Thoracic aorta (tissue), 2 donors: ENCODE results near the gene KCNJ14. TPM values are rescaled to one million over a fixed set of nuclear protein-coding genes. Genes with fewer than 3 reads are reported as not detected.

ENCODE experiments used
- ATAC-seq: fragments of 150-250 bp; one replicate; pipeline ENCODE4 v1.8.0; 2017; ENCODE audit warnings: low read depth; ENCODE audit not compliant: insufficient number of reproducible peaks, low FRiP score
- DNase-seq: peaks from one replicate; pipeline ENCODE4 v3.0.0-alpha.2; 2020; ENCODE audit warnings: low spot score
- H3K27ac ChIP-seq, 2 donors: fragments of 200-600 bp; sonication (generic); 1 replicate in 1 of 2; 2 replicates in 1 of 2; pipeline ENCODE4 v1.5.1; 2016; ENCODE audit warnings: mild to moderate bottlenecking in 2 of 2, moderate library complexity in 2 of 2
- H3K27me3 ChIP-seq: fragments of 200-600 bp; sonication (generic); replicated peaks from 2 replicates; pipeline ENCODE4 v1.6.0; 2016; ENCODE audit warnings: mild to moderate bottlenecking; ENCODE audit not compliant: insufficient read depth
- H3K36me3 ChIP-seq: fragments of 200-600 bp; sonication (generic); one replicate; pipeline ENCODE4 v1.5.1; 2016
- H3K4me1 ChIP-seq, 2 donors: fragments of 200-600 bp; sonication (generic); 1 replicate in 1 of 2; 2 replicates in 1 of 2; pipeline versions ENCODE4 v1.5.1 to v1.6.0; 2016; ENCODE audit warnings: low read depth in 2 of 2, mild to moderate bottlenecking in 1 of 2; ENCODE audit not compliant: control insufficient read depth in 1 of 2
- H3K4me3 ChIP-seq: fragments of 200-600 bp; sonication (generic); 2 replicates; pipeline ENCODE4 v1.5.1; 2016; ENCODE audit warnings: mild to moderate bottlenecking
- H3K9me3 ChIP-seq: fragments of 200-600 bp; sonication (generic); 2 replicates; pipeline ENCODE4 v1.5.1; 2016
- total RNA-seq, 2 donors: library from RNA; depleted of rRNA; stranded (reverse); fragments of >200 nt; gene quantifications; one replicate each; pipeline versions ENCODE4 v1.1.0 to v1.2.3, GENCODE V29; 2016
- TF ChIP-seq, protein P1 (sequence below): fragments of 200-600 bp; sonication (generic); IDR thresholded peaks from one replicate; pipeline ENCODE4 v1.5.1; 2019; ENCODE audit warnings: antibody characterized with exemption

KCNJ14 gene
- total RNA-seq, 2 donors from 2014 or later, result 0.27 to 1.2 TPM

DNA sequence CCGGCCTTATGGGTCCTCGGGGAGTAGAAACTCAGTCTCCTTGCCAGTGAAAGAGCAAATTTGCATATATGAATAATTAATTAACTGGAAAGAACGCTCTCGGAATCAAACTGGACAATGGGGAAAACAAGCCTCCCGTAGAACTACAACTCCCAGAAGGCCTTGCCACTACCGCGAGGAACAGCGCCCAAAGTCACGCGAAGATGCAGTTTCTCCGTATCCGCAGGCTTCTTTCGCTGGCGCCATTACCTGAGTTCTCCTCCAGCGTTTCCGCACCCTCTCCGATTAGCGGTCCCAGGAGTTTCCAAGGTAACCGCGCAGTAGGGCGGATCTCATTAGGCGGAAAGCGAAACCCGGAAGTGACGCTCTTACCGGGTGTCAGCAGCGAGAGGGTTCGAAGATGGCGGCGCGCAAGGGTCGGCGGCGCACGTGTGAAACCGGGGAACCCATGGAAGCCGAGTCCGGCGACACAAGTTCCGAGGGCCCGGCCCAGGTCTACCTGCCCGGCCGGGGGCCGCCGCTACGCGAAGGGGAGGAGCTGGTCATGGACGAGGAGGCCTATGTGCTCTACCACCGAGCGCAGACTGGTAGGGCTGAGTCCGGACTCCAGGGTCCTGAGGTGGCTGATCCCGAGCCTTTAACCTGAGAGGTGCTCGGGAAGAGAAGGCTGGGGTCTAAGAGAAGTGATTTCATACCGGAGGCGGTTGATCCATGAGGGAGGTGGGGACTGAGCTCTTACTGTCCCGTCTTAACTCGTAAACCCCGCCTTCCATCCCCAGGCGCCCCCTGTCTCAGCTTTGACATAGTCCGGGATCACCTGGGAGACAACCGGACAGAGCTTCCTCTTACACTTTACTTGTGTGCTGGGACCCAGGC, 9.5 kb upstream of the KCNJ14 start, which contains the start of gene GRWD1:
Gene GRWD1 (plus strand): TSS at position 378 of the 876 bp plus-strand sequence. CDS start 23 bp downstream, at position 401.
- TF ChIP-seq, protein P1, sequence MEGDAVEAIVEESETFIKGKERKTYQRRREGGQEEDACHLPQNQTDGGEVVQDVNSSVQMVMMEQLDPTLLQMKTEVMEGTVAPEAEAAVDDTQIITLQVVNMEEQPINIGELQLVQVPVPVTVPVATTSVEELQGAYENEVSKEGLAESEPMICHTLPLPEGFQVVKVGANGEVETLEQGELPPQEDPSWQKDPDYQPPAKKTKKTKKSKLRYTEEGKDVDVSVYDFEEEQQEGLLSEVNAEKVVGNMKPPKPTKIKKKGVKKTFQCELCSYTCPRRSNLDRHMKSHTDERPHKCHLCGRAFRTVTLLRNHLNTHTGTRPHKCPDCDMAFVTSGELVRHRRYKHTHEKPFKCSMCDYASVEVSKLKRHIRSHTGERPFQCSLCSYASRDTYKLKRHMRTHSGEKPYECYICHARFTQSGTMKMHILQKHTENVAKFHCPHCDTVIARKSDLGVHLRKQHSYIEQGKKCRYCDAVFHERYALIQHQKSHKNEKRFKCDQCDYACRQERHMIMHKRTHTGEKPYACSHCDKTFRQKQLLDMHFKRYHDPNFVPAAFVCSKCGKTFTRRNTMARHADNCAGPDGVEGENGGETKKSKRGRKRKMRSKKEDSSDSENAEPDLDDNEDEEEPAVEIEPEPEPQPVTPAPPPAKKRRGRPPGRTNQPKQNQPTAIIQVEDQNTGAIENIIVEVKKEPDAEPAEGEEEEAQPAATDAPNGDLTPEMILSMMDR, result no peak
- DNase-seq (peak; percentile 85), ATAC-seq (peak; percentile 65)
- H3K4me3 ChIP-seq, result peak within 1 kb of the TSS; percentile 79
- H3K36me3 ChIP-seq, result peaks cover 12% of the 10 kb centered on the region
- peaks cover 17 to 22% of the 10 kb centered on the region in 2 donors for H3K4me1 ChIP-seq
- H3K27ac ChIP-seq, result peak within 1 kb of the TSS; percentile 71 to 77
- H3K9me3 ChIP-seq, result no peaks in the 10 kb centered on the region
- H3K27me3 ChIP-seq, result peaks cover 3% of the 10 kb centered on the region

DNA sequence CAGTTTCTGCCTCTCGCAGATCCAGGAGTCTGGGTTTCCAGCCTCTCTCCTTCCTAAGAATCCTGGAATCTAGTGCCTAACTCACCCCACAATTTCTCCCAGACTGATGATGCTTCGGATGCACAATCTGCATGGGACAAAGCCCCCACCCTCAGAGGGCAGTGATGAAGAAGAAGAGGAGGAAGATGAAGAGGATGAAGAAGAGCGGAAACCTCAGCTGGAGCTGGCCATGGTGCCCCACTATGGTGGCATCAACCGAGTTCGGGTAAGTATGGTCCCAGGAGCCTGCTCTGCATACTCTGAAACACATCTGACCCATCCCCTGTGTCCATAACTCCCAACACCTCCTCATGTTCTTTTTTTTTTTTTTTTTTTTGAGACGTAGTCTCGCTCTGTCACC, 8.8 kb upstream of the KCNJ14 start:
- H3K27ac ChIP-seq, result peak overlapping the region in 1 of 2 donors; percentile 77
- TF ChIP-seq, protein P1, result no peak
- no peak for ATAC-seq

DNA sequence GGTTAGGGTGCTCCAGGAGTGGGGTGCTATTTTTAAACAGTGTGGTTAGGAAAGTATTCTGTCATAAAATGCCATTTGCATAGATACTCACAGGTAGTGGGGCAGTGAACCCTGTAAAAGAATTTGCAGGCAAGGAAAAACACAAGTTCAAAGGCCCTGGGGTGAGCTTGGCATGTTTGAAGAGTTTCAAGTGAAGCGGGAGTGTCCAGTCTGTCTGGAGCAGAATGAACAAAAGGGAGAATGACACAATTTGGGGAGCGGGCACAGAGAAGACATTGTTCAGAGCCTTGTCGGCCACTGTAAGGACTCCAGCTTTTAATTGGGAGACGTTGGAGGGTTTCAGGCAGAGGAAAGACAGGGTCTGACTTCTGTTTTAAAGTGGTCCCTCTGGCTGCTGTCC, 6.8 kb upstream of the KCNJ14 start:
- Histone ChIP-seq H3K4me1 (peaks cover 17 to 22% of the 10 kb centered on the region in 2 donors), H3K27ac (no peak overlapping the region), H3K4me3 (no peak overlapping the region), H3K9me3 (no peaks in the 10 kb centered on the region), H3K27me3 (no peaks in the 10 kb centered on the region), H3K36me3 (peaks cover 37% of the 10 kb centered on the region)
- DNase-seq, result no peak
- no peak for ATAC-seq
- TF ChIP-seq, protein P1, result no peak

More for the DNA sequence above, 8.8 kb upstream of the KCNJ14 start:
- no peak for DNase-seq
- H3K36me3 ChIP-seq, result peaks cover 19% of the 10 kb centered on the region
- H3K4me1 ChIP-seq, result peaks cover 17 to 22% of the 10 kb centered on the region in 2 donors
- peak overlapping the region; percentile 79 for H3K4me3 ChIP-seq
- H3K9me3 ChIP-seq, result no peaks in the 10 kb centered on the region
- H3K27me3 ChIP-seq, result no peaks in the 10 kb centered on the region

DNA sequence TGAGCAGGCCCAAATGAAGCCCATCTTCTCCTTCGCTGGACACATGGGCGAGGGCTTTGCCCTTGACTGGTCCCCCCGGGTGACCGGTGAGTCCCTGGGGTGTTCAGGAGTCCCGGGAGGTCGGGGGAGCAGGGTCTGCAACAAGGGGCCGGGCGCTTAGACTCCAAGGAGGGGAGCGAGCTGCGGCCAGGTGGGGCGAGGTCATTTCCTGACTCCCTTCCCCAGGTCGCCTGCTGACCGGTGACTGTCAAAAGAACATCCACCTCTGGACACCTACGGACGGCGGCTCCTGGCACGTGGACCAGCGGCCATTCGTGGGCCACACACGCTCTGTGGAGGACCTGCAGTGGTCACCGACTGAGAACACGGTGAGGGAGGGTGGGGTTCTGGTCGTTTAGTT, 4.9 kb upstream of the KCNJ14 start:
- DNase-seq, result no peak
- TF ChIP-seq, protein P1, result no peak
- peaks cover 43% of the 10 kb centered on the region for H3K36me3 ChIP-seq

DNA sequence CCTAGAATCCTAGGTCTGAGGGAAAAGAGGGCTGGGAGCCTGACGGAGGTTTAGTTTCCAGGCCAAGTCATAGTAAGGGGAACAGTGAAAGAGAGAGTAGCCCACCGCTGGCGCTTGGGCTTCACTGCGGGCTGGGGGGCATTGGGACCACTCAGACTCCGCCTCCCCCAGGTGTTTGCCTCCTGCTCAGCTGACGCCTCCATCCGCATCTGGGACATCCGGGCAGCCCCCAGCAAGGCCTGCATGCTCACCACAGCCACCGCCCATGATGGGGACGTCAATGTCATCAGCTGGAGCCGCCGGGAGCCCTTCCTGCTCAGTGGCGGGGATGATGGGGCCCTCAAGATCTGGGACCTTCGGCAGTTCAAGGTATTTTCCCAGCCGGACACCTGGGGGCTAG, 4.5 kb upstream of the KCNJ14 start:
- H3K4me3 ChIP-seq, result no peak overlapping the region
- no peaks in the 10 kb centered on the region for H3K9me3 ChIP-seq
- peaks cover 43% of the 10 kb centered on the region for H3K36me3 ChIP-seq

More for the DNA sequence above, 4.9 kb upstream of the KCNJ14 start:
- no peaks in the 10 kb centered on the region for H3K9me3 ChIP-seq
- no peak overlapping the region for H3K4me3 ChIP-seq
- H3K27me3 ChIP-seq, result no peaks in the 10 kb centered on the region
- H3K27ac ChIP-seq, result no peak overlapping the region
- no peak for ATAC-seq
- peaks cover 5 to 7% of the 10 kb centered on the region in 2 donors for H3K4me1 ChIP-seq

More for the DNA sequence above, 4.5 kb upstream of the KCNJ14 start:
- ATAC-seq, result no peak
- Histone ChIP-seq H3K27me3 (no peaks in the 10 kb centered on the region), H3K27ac (no peak overlapping the region), H3K4me1 (peaks cover 5 to 7% of the 10 kb centered on the region in 2 donors)
- DNase-seq, result no peak
- TF ChIP-seq, protein P1, result no peak
